PC-9 (cell line): Measurements from ENCODE around the gene MAD2L2. TPM values are rescaled to one million over a fixed set of nuclear protein-coding genes. Genes with fewer than 3 reads are reported as not detected.

Experiments
- BruUV-seq: library from RNA; stranded (reverse); fragments of 400-500 nt; replicated peaks from 2 replicates; lab custom pipeline; 2021; lab: Mats Ljungman, UMichigan
- CTCF ChIA-PET: fragments of 300-600 bp; sonication (Branson Sonifier 250); formaldehyde crosslinking; loops from one replicate; lab custom pipeline; 2022; ENCODE audit warnings: antibody characterized with exemption; lab: Charles Lee
- POLR2A ChIA-PET: fragments of 300-600 bp; sonication (Branson Sonifier 250); formaldehyde crosslinking; loops from one replicate; lab custom pipeline; 2022; ENCODE audit warnings: antibody characterized with exemption; ENCODE audit not compliant: unreplicated experiment; lab: Charles Lee
- DNase-seq, 2 experiments: peaks; one replicate each; pipeline versions ENCODE4 v3.0.0 to v3.0.0-alpha.2; 2015 to 2022; ENCODE audit warnings: mixed read lengths in 1 of 2
- H2AFZ ChIP-seq: fragments of 200-600 bp; sonication (generic); 2 replicates; pipeline ENCODE4 v1.8.1; 2017; ENCODE audit warnings: antibody characterized with exemption
- H3F3A ChIP-seq: fragments of 200-600 bp; sonication (generic); 2 replicates; pipeline ENCODE4 v1.8.1; 2017; ENCODE audit warnings: antibody characterized with exemption, mild to moderate bottlenecking, low read depth; ENCODE audit not compliant: insufficient read depth
- H3K27ac ChIP-seq: fragments of 200-600 bp; sonication (generic); 2 replicates; pipeline ENCODE4 v1.6.1; 2016; ENCODE audit warnings: mixed run types
- H3K27me3 ChIP-seq: fragments of 200-600 bp; sonication (generic); 2 replicates; pipeline ENCODE4 v1.6.1; 2016; ENCODE audit warnings: low read depth, mixed run types; ENCODE audit not compliant: insufficient read depth
- H3K36me3 ChIP-seq: fragments of 200-600 bp; sonication (generic); 2 replicates; pipeline ENCODE4 v1.6.1; 2016; ENCODE audit warnings: low read depth, mixed run types
- H3K4me1 ChIP-seq: fragments of 200-600 bp; sonication (generic); replicated peaks from 2 replicates; pipeline ENCODE4 v1.6.1; 2016; ENCODE audit warnings: mixed run types; ENCODE audit not compliant: insufficient read depth
- H3K4me2 ChIP-seq: fragments of 200-600 bp; sonication (generic); 2 replicates; pipeline ENCODE4 v1.6.1; 2017; ENCODE audit warnings: mixed run types
- H3K4me3 ChIP-seq: fragments of 200-600 bp; sonication (generic); 2 replicates; pipeline ENCODE4 v1.6.1; 2016; ENCODE audit warnings: mixed run types
- H3K79me2 ChIP-seq: fragments of 200-600 bp; sonication (generic); 2 replicates; pipeline ENCODE4 v1.6.1; 2017; ENCODE audit warnings: low read depth, mixed run types
- H3K9me2 ChIP-seq: fragments of 200-600 bp; sonication (generic); 2 replicates; pipeline ENCODE4 v1.8.1; 2017; ENCODE audit warnings: mild to moderate bottlenecking; ENCODE audit not compliant: insufficient read depth
- H3K9me3 ChIP-seq: fragments of 200-600 bp; sonication (generic); 2 replicates; pipeline ENCODE4 v1.8.1; 2016; ENCODE audit warnings: low read depth; ENCODE audit not compliant: insufficient read depth
- H4K20me1 ChIP-seq: fragments of 200-600 bp; sonication (generic); 2 replicates; pipeline ENCODE4 v1.8.1; 2017; ENCODE audit not compliant: insufficient read depth
- EZH2 ChIP-seq: fragments of 200-600 bp; sonication (generic); IDR thresholded peaks from 2 replicates; pipeline ENCODE4 v1.8.0; 2017; ENCODE audit warnings: antibody characterized with exemption, low read depth
- intact Hi-C: fragments of 100-400 bp; cut with micrococcal nuclease; formaldehyde crosslinking; loops from one replicate; pipeline ENCODE4 v1.10.0; 2022; ENCODE audit not compliant: unreplicated experiment
- total RNA-seq: library from RNA; stranded (reverse); gene quantifications from 2 replicates; pipeline ENCODE4 v1.2.3, GENCODE V29; 2021
- TF ChIP-seq, protein P1 (sequence below): fragments of 200-600 bp; sonication (generic); conservative IDR thresholded peaks from 2 replicates; pipeline ENCODE4 v1.6.1; 2017; ENCODE audit warnings: mixed run types, antibody characterized with exemption, mild to moderate bottlenecking, moderate library complexity

The MAD2L2 gene
- total RNA-seq, 1 experiment from 2014 or later: 52.9 TPM

DNA sequence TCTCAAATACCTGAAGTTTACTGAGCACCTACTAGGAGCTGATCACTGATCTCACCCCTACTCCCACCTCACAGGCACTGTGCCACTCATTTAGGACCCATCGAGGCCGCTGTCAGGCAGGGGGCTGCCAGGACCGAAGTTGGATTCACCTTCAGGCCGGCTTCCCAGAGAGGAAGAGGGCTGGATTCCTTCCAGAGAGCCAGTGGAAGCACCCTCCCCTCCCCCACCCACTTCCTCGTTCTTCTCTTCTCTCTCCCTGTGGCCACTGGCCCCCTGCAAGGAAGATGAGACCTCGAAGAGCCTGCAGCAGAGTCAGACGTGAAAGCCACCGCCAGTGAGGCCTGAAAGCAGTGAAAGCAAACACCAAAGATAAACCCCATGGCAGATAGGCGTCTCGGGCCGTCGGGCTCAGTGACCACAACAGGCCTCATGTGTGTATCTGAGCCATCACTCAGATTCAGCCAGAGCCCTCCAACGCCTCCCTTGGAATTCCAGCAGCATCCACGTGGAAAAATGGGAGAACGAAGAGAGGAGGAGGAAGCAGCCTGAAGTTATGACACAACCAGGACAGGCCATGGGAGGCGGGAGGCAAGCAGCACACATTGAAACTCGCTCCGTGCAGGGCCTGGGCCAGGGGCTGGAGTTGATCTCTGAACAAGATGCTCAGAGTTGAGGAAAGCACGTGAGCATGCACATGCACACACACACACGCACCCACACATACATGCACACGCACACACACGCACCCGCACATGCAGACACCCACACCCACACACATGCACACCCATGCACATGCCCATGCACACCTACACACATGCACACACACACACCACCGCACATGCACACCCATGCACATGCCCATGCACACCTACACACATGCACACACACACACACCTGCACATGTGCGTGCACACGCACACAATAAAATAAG, 48.8 kb upstream of the MAD2L2 start:
- no peaks in the 10 kb centered on the region for H3K9me3 ChIP-seq
- H3K4me3 ChIP-seq: no peak overlapping the region
- no peak overlapping the region for H3K4me2 ChIP-seq
- H3F3A ChIP-seq: no peaks in the 10 kb centered on the region
- no peak overlapping the region for H2AFZ ChIP-seq
- H3K27me3 ChIP-seq: no peaks in the 10 kb centered on the region
- ChIA-PET CTCF (no interaction called here), POLR2A (interaction anchor here (0.8 kb wide), 1 partner anchor 92 kb away, joined by 8 read pairs; no protein-coding TSS in a partner anchor)
- DNase-seq: no peak
- intact Hi-C loops: loop anchor here (10.0 kb wide), 1 partner anchor 165 kb away; no protein-coding TSS in a partner anchor
- no peaks in the 10 kb centered on the region for H3K4me1 ChIP-seq
- no peaks in the 10 kb centered on the region for H3K79me2 ChIP-seq
- H3K9me2 ChIP-seq: no peaks in the 10 kb centered on the region
- H3K27ac ChIP-seq: no peak overlapping the region
- no TSS peak for BruUV-seq
- H3K36me3 ChIP-seq: no peaks in the 10 kb centered on the region
- no peaks in the 10 kb centered on the region for H4K20me1 ChIP-seq
- TF ChIP-seq, protein P1, sequence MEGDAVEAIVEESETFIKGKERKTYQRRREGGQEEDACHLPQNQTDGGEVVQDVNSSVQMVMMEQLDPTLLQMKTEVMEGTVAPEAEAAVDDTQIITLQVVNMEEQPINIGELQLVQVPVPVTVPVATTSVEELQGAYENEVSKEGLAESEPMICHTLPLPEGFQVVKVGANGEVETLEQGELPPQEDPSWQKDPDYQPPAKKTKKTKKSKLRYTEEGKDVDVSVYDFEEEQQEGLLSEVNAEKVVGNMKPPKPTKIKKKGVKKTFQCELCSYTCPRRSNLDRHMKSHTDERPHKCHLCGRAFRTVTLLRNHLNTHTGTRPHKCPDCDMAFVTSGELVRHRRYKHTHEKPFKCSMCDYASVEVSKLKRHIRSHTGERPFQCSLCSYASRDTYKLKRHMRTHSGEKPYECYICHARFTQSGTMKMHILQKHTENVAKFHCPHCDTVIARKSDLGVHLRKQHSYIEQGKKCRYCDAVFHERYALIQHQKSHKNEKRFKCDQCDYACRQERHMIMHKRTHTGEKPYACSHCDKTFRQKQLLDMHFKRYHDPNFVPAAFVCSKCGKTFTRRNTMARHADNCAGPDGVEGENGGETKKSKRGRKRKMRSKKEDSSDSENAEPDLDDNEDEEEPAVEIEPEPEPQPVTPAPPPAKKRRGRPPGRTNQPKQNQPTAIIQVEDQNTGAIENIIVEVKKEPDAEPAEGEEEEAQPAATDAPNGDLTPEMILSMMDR: no peak
- TF ChIP-seq EZH2: no peak

DNA sequence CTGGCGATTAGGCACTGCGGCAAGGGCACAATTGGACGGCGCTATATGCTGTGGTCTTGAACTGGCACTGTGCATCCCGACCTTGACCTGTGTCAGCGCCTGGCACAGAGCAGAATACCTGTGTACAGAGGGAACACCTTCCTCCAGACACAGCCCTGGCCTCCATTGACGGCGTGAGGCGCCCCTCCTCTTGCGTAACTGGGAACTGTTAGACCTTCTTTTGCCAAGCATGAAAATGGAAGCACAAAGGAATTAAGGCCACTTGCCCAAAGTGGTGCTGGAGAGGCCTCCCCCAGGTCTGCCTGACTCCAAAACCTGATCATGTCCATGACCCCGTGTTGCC, 48.2 kb upstream of the MAD2L2 start:
- Histone ChIP-seq H3K9me3 (no peaks in the 10 kb centered on the region), H3K4me3 (no peak overlapping the region), H3K27ac (no peak overlapping the region), H3K79me2 (no peaks in the 10 kb centered on the region), H3K4me2 (no peak overlapping the region), H3K27me3 (no peaks in the 10 kb centered on the region), H3K36me3 (no peaks in the 10 kb centered on the region), H2AFZ (no peak overlapping the region), H3K4me1 (no peaks in the 10 kb centered on the region), H4K20me1 (no peaks in the 10 kb centered on the region), H3K9me2 (no peaks in the 10 kb centered on the region), H3F3A (no peaks in the 10 kb centered on the region)
- intact Hi-C loops: no loop called here
- BruUV-seq: no TSS peak
- ChIA-PET CTCF (no interaction called here), POLR2A (no interaction called here)
- no peak for DNase-seq
- no peak for TF ChIP-seq EZH2
- TF ChIP-seq, protein P1: no peak

DNA sequence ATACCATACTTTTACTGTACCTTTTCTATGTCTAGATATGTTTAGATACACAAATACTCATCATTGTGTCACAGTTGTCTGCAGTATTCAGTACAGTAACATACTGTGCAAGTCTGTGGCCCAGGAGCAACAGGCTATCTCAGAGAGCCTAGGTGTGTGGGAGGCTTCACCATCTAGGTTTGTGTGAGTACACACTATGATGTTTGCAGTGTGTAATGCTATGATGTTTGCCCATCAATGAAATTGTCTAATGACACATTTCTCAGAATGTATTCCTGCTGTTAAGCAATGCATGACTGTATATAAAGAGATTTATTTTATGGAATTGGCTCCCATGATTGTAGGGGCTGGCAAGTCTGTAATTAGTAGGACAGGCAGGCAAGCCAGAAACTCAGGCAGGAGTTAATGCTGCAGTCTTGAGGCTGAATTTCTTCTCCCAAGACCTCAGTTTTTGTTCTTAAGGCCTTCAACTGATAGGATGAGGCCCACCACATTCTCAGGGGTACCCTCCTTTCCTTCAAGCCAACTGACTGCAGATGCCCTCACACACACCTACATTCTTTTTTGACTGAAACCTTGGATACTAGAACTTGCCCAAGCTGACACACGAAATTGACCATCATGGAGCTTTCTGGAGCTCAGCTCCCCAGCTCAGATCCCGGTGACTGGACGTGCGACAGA, 47.3 kb upstream of the MAD2L2 start:
- Histone ChIP-seq H3K27me3 (no peaks in the 10 kb centered on the region), H3F3A (no peaks in the 10 kb centered on the region), H3K9me3 (no peaks in the 10 kb centered on the region), H3K27ac (no peak overlapping the region), H3K9me2 (no peaks in the 10 kb centered on the region), H3K36me3 (no peaks in the 10 kb centered on the region), H3K4me1 (no peaks in the 10 kb centered on the region), H4K20me1 (no peaks in the 10 kb centered on the region), H3K4me2 (no peak overlapping the region), H3K79me2 (no peaks in the 10 kb centered on the region), H3K4me3 (no peak overlapping the region), H2AFZ (no peak overlapping the region)
- TF ChIP-seq, protein P1: no peak
- no peak for TF ChIP-seq EZH2
- CTCF ChIA-PET: no interaction called here
- POLR2A ChIA-PET: no interaction called here
- DNase-seq: no peak
- intact Hi-C loops: no loop called here
- BruUV-seq: no TSS peak
